Hypothalamus (tissue), 51 donors: ENCODE measurements around the gene HLA-C.
A peak's percentile ranks its signal among the peaks of the same experiment; 100 is the strongest.
"Not testable (repeated sequence)": the region's sequence is repeated elsewhere in the genome, so short reads cannot be mapped to it uniquely, and the experiment has no call there.

ENCODE experiments used
- DNase-seq, 51 donors: peaks; one replicate each; lab custom pipeline; 2025; lab: John Stamatoyannopoulos, UW

The HLA-C gene

GRCh38 chr6:31270788-31271640 lies 878 bp downstream of the HLA-C start:
- peak in 14 of 51 donors; percentile 6 to 46 (median 26) for DNase-seq

- peak in 1 of 51 donors; percentile 9 for DNase-seq
Observed at GRCh38 chr6:31268836-31269235, 3.1 kb downstream of the HLA-C start.

- DNase-seq, result no peak
Observed at GRCh38 chr6:31268369-31268765, 3.5 kb downstream of the HLA-C start.

DNA sequence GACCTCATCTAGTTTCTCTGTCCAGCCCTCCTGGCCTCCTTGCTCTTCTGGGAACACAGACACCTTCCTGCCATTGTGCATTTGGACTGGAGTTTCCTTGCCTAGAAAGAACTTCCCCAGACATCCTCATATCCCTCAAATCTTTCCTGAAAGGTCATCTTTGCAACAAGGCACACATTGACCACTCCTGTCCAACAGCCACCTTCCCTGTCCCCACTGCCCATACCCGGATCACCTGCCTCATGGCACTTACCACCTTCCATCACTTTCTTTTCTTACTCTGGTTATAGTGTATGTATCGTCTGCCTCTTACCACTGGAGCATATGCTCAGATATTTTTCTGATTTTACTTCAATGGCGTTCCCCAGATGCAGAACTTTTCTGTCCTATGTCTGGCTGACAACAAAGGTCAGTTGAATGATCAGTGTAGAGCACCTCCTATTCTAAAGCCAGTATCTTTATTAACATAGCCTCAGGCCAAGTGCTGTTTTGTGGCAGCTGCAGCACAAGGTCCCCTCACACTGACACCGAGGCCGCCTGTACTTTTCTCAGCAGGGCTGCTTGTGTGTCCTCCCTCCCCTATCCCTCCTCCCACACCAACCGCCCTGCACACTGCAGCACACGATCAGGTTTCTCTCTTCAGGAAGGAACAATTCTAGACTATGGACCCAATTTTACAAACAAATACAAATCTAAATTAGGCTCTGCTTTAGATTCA lies 4.1 kb downstream of the HLA-C start:
- no peak for DNase-seq

DNA sequence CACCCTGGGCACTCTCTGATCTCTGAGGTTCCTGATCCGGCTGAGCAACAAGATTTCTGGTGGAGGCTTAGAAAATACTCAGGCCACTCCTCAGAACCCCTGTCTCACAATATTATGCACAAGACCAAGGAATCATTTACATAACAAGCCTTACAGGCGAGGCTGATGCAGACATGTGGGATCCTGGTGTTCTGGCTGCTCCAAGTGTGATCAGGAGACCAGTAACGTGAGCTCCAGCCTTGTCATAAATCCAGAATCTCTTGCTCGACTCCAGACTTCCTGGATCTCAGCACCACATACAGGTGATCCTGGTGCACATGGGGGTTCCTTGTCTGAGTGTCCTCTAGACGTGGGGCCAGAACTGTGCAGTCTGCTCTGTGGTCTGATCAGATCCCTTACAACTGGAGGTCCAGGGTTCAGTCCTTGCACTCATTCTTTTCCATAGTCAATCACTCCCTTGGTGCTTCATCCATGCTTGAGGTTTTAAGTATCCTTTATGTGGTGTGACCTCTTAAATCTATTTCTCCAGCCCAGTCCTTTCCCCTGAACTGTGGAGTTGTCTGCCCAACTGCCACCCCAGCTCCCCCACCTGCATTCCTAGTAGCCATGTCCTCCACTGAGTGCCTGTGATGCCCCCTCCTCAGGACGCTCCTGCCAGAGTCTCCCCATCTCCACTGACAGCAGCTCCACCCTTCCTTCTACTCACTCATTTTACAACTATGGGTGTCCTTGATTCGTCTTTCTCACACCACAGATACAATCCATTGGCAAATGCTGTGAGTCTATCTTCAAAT lies 5.1 kb downstream of the HLA-C start:
- DNase-seq, result no peak

GRCh38 chr6:31265926-31266325 lies 6.0 kb downstream of the HLA-C start:
- DNase-seq, result no peak

GRCh38 chr6:31263346-31263933 lies 8.5 kb downstream of the HLA-C start:
- not testable (repeated sequence) for DNase-seq

- DNase-seq, result not testable (repeated sequence)
Observed at GRCh38 chr6:31259995-31260394, 11.9 kb downstream of the HLA-C start.

- no peak for DNase-seq
Observed at GRCh38 chr6:31252625-31253024, 19.3 kb downstream of the HLA-C start.

GRCh38 chr6:31251261-31251660 lies 20.6 kb downstream of the HLA-C start:
- DNase-seq, result no peak

- no peak for DNase-seq
Observed at GRCh38 chr6:31249184-31249583, 22.7 kb downstream of the HLA-C start.

GRCh38 chr6:31247813-31248212 lies 24.1 kb downstream of the HLA-C start:
- DNase-seq, result no peak

GRCh38 chr6:31246051-31246521 lies 25.8 kb downstream of the HLA-C start:
- DNase-seq, result no peak

DNA sequence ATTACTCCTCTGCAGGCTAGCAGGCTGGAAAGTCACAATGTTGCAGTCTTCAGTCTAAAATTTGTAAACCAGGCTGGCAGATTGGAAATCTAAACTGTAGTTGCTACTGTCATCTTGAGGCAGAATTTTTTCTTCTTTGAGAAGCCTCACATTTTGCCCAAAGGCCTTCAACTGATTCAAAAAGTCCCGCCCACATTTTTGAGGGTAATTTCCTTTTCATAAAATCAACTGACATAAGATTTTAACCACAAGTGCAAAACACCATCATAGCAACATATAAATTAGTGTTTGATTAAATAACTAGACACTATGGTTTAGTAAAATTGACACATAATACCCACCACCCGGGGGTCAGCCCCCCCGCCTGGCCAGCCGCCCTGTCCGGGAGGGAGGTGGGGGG lies 28.4 kb downstream of the HLA-C start:
- DNase-seq, result no peak

- DNase-seq, result no peak
Observed at GRCh38 chr6:31239854-31240253, 32.0 kb downstream of the HLA-C start.

DNA sequence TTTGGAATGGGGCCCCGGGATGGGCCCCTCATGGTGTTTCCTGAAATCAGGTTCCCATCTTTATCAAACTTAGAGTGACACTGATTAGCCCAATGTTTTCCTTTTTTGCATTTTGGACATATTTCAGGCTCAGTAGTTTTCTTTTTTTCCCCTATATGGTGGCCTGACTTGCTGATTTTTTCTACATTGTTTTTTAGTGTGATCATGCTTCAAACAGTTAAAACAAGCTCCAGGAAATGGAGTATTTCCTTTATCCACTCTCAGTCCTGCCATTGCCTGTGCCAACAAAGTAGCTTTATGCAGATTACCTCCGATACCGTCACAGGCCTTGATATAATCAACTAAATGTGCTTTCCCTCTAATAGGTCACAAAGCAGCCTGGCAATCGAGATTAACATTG lies 37.8 kb downstream of the HLA-C start:
- DNase-seq, result not testable (repeated sequence)

DNA sequence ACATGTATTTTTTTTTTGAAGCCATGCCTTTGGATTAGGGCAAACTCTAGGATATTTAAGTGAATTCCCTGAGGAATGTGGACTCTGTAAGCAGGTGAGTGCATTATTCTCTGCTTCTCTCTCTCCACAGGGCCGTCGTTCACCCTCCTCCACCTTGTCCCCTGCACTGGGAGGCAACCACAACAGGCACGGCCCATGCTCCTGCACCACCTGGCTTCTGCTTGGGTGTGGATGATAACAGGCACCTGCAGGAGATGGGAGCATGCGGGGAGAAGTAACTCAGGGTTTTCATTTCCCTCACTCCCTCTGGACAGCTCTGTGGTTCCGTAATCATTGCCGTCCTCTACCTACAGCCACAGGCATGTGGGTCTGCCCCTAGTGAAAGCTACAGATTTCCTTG lies 43.4 kb downstream of the HLA-C start:
- DNase-seq, result no peak

GRCh38 chr6:31227143-31227542 lies 44.7 kb downstream of the HLA-C start:
- DNase-seq, result no peak

GRCh38 chr6:31225735-31226134 lies 46.2 kb downstream of the HLA-C start:
- no peak for DNase-seq

GRCh38 chr6:31222496-31222895 lies 49.4 kb downstream of the HLA-C start:
- DNase-seq, result no peak
